K562 (cell line): Measurements from ENCODE around the gene RSBN1L. TPM values are rescaled to one million over a fixed set of nuclear protein-coding genes. Genes with fewer than 3 reads are reported as not detected.

Experiments
- ATF6 ChIP-seq: sonication (generic); formaldehyde crosslinking; IDR thresholded peaks from 2 replicates; pipeline ENCODE4 v1.4.0; 2020; ENCODE audit warnings: mild to moderate bottlenecking, missing genetic modification reagents
- BCL6 ChIP-seq: fragments of 250-450 bp; sonication (Bioruptor Pico); IDR thresholded peaks from 2 replicates; pipeline ENCODE4 v1.4.0; 2020
- COPS2 ChIP-seq: fragments of 450-650 bp; conservative IDR thresholded peaks from 2 replicates; pipeline ENCODE4 v1.6.1; 2016; ENCODE audit warnings: mild to moderate bottlenecking, moderate library complexity
- CREBBP ChIP-seq: IDR thresholded peaks from one replicate; pipeline ENCODE4 v1.6.1; 2012; ENCODE audit warnings: low read depth, mild to moderate bottlenecking, control low read depth, inconsistent platforms, low read length
- CREM ChIP-seq: IDR thresholded peaks from 2 replicates; pipeline ENCODE4 v1.6.1; 2014; ENCODE audit warnings: antibody characterized with exemption, low read depth
- DACH1 ChIP-seq: fragments of 450-650 bp; IDR thresholded peaks from 2 replicates; pipeline ENCODE4 v1.6.1; 2018; ENCODE audit not compliant: partially characterized antibody
- ETS1 ChIP-seq: conservative IDR thresholded peaks from 2 replicates; pipeline ENCODE4 v1.6.1; 2011; ENCODE audit warnings: low read depth, mild to moderate bottlenecking, low read length; ENCODE audit not compliant: control insufficient read depth
- HCFC1 ChIP-seq: IDR thresholded peaks from 2 replicates; pipeline ENCODE4 v1.6.1; 2012; ENCODE audit warnings: low read depth, low read length, improper control_type of control experiment
- HMGN3 ChIP-seq: IDR thresholded peaks from 2 replicates; pipeline ENCODE4 v1.6.1; 2011; ENCODE audit warnings: borderline replicate concordance, low read depth, mild to moderate bottlenecking, mixed read lengths, low read length; ENCODE audit not compliant: insufficient read length; ENCODE audit errors: extremely low read depth
- KLF13 ChIP-seq: fragments of 450-650 bp; IDR thresholded peaks from 2 replicates; pipeline ENCODE4 v1.6.1; 2016; ENCODE audit warnings: missing genetic modification characterization, low read depth, mild to moderate bottlenecking, missing compliant biosample characterization, moderate library complexity, borderline replicate concordance
- MAX ChIP-seq: sonication (generic); formaldehyde crosslinking; IDR thresholded peaks from 2 replicates; pipeline ENCODE4 v1.9.0; 2022; ENCODE audit warnings: mild to moderate bottlenecking, missing genetic modification reagents
- NBN ChIP-seq: fragments of 450-650 bp; IDR thresholded peaks from 2 replicates; pipeline ENCODE4 v1.6.1; 2016; ENCODE audit warnings: low read depth, mild to moderate bottlenecking
- NFRKB ChIP-seq: fragments of 450-650 bp; IDR thresholded peaks from 2 replicates; pipeline ENCODE4 v1.6.1; 2016; ENCODE audit warnings: low read depth
- NFYB ChIP-seq: IDR thresholded peaks from 2 replicates; pipeline ENCODE4 v1.6.1; 2011; ENCODE audit warnings: mild to moderate bottlenecking, moderate library complexity; ENCODE audit not compliant: insufficient read length; ENCODE audit errors: extremely low read depth
- NKRF ChIP-seq: fragments of 450-650 bp; IDR thresholded peaks from 2 replicates; pipeline ENCODE4 v1.6.1; 2016; ENCODE audit warnings: borderline replicate concordance
- NR4A1 ChIP-seq, 2 experiments: fragments of 250-450 bp in 1 of 2; fragments of 450-650 bp in 1 of 2; sonication (Bioruptor Pico) in 1 of 2; IDR thresholded peaks; 2 replicates each; pipeline versions ENCODE4 v1.4.0 to v1.6.1; 2016 to 2020; ENCODE audit warnings: mild to moderate bottlenecking in 2 of 2, missing compliant biosample characterization in 1 of 2, missing genetic modification characterization in 1 of 2, moderate library complexity in 1 of 2
- PTRF ChIP-seq: fragments of 450-650 bp; IDR thresholded peaks from 2 replicates; pipeline ENCODE4 v1.6.1; 2016; ENCODE audit warnings: mild to moderate bottlenecking, missing genetic modification characterization, missing compliant biosample characterization
- RBM25 ChIP-seq: fragments of 200-400 bp; formaldehyde crosslinking; IDR thresholded peaks from 2 replicates; pipeline ENCODE4 v1.6.1; 2018; ENCODE audit warnings: low read length, low read depth, moderate library complexity; ENCODE audit not compliant: severe bottlenecking
- RFX5 ChIP-seq: IDR thresholded peaks from 2 replicates; pipeline ENCODE4 v1.6.1; 2011; ENCODE audit warnings: low read depth, mild to moderate bottlenecking, improper control_type of control experiment, low read length
- SMARCC2 ChIP-seq: fragments of 450-650 bp; IDR thresholded peaks from 2 replicates; pipeline ENCODE4 v1.6.1; 2017; ENCODE audit warnings: antibody characterized with exemption, moderate library complexity, mild to moderate bottlenecking, low read depth
- polyA plus RNA-seq, 8 experiments: library from polyadenylated mRNA; depleted of rRNA in 4 of 8; stranded (reverse) in 5 of 8; unstranded in 3 of 8; fragments of >200 nt; fragmentation: Nextera tagmentation in 2 of 8; fragmentation: Illumina TruSeq in 1 of 8; extraction: Ambion mirVana in 2 of 8; extraction: Trizol in 1 of 8; gene quantifications; 2 replicates each; pipeline versions ENCODE4 v1.2.1 to v1.2.3, GENCODE V29; 2011 to 2014; ENCODE audit warnings: inconsistent platforms in 1 of 8, missing spikeins in 1 of 8
- total RNA-seq, 7 experiments: library from RNA; depleted of rRNA in 6 of 7; stranded (reverse); fragments of >200 nt in 6 of 7; fragmentation: Illumina TruSeq in 2 of 7; extraction: Trizol in 2 of 7; gene quantifications; 2 replicates each; pipeline versions ENCODE4 v1.2.1 to v1.2.3, GENCODE V29; 2011 to 2021; ENCODE audit warnings: low replicate concordance in 1 of 7
- TF ChIP-seq, protein P1 (sequence below), 2 experiments: IDR thresholded peaks; 2 replicates each; pipeline ENCODE4 v1.6.1; 2012; ENCODE audit warnings: improper control_type of control experiment in 2 of 2, low read depth in 2 of 2, low read length in 2 of 2, borderline replicate concordance in 1 of 2

RSBN1L gene
- total and polyA plus RNA-seq, 9 of the 15 experiments (the other 6 are each of a cell fraction or from before 2014, with no cell fraction given): 6.2 to 35.2 (median 20.1) TPM

- TF ChIP-seq CREM (peak; percentile 57), DACH1 (no peak), PTRF (no peak), NFRKB (peak; percentile 52; the same call in 1 of the 2 replicates), RBM25 (no peak), MAX (no peak), ATF6 (CRISPR knock-in tag) (no peak), NR4A1 (CRISPR knock-in tag; IDR thresholded peaks at IDR 0.05) (no peak), NR4A1 (tag; IDR thresholded peaks at IDR 0.05) (0 out of 2 replicates have a peak, but pooled peaks have one; percentile 36), HCFC1 (no peak), NBN (peak; percentile 40; the same call in 1 of the 2 replicates), BCL6 (no peak), CREBBP (no peak), COPS2 (no peak), ETS1 (no peak), SMARCC2 (0 out of 2 replicates have a peak, but pooled peaks have one; percentile 26), HMGN3 (no peak), KLF13 (tag) (no peak), NKRF (no peak), RFX5 (no peak), NFYB (no peak)
- TF ChIP-seq, protein P1, sequence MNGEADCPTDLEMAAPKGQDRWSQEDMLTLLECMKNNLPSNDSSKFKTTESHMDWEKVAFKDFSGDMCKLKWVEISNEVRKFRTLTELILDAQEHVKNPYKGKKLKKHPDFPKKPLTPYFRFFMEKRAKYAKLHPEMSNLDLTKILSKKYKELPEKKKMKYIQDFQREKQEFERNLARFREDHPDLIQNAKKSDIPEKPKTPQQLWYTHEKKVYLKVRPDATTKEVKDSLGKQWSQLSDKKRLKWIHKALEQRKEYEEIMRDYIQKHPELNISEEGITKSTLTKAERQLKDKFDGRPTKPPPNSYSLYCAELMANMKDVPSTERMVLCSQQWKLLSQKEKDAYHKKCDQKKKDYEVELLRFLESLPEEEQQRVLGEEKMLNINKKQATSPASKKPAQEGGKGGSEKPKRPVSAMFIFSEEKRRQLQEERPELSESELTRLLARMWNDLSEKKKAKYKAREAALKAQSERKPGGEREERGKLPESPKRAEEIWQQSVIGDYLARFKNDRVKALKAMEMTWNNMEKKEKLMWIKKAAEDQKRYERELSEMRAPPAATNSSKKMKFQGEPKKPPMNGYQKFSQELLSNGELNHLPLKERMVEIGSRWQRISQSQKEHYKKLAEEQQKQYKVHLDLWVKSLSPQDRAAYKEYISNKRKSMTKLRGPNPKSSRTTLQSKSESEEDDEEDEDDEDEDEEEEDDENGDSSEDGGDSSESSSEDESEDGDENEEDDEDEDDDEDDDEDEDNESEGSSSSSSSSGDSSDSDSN (IDR thresholded peaks at IDR 0.05; ENCODE audit: borderline replicate concordance in 1 of 2, low read depth in 2 of 2, low read length in 2 of 2): peak in 1 of 2 experiments; percentile 71; a peak in 1 of 4 replicates
Observed at GRCh38 chr7:77800158-77800557, 103.9 kb downstream of the RSBN1L start (continued).
